WTC11 (cell line): Measurements from ENCODE around the gene GPR158. TPM values are rescaled to one million over a fixed set of nuclear protein-coding genes. Genes with fewer than 3 reads are reported as not detected.

ENCODE experiments used
- ATAC-seq: fragments of 200-7000 bp; cut with Tn5 transposase; 2 replicates; pipeline ENCODE4 v1.10.0; 2021; ENCODE audit warnings: mild to moderate bottlenecking, moderate library complexity
- CTCF ChIA-PET: fragments of 300-600 bp; sonication (Branson Sonifier 250); formaldehyde crosslinking; loops from one replicate; lab custom pipeline; 2021; ENCODE audit warnings: antibody characterized with exemption; lab: Charles Lee
- POLR2A ChIA-PET: fragments of 350-600 bp; sonication (Branson Sonifier 250); formaldehyde crosslinking; loops from one replicate; lab custom pipeline; 2021; ENCODE audit warnings: antibody characterized with exemption; lab: Charles Lee
- DNase-seq: peaks from one replicate; pipeline ENCODE4 v3.0.0; 2021; ENCODE audit warnings: low spot score
- H3K27ac Mint-ChIP-seq: 2 replicates; pipeline ENCODE4 v1.8.0; 2021; ENCODE audit warnings: mixed read lengths
- H3K27me3 Mint-ChIP-seq: 2 replicates; pipeline ENCODE4 v1.8.0; 2021; ENCODE audit warnings: low read depth, mild to moderate bottlenecking, moderate library complexity, mixed read lengths
- H3K36me3 Mint-ChIP-seq: 2 replicates; pipeline ENCODE4 v1.8.0; 2021; ENCODE audit warnings: mixed read lengths
- H3K4me1 Mint-ChIP-seq: 2 replicates; pipeline ENCODE4 v1.8.0; 2022; ENCODE audit warnings: mixed read lengths
- H3K4me3 Mint-ChIP-seq: 2 replicates; pipeline ENCODE4 v1.8.0; 2021; ENCODE audit warnings: mild to moderate bottlenecking, moderate library complexity, mixed read lengths
- H3K9me3 Mint-ChIP-seq: 2 replicates; pipeline ENCODE4 v1.8.0; 2021; ENCODE audit warnings: mixed read lengths
- ATF1 ChIP-seq: sonication (generic); formaldehyde crosslinking; IDR thresholded peaks from 2 replicates; pipeline ENCODE4 v1.8.1; 2023; ENCODE audit warnings: mild to moderate bottlenecking, moderate library complexity, missing genetic modification reagents
- CREB1 ChIP-seq: sonication (generic); formaldehyde crosslinking; IDR thresholded peaks from 2 replicates; pipeline ENCODE4 v1.8.0; 2023; ENCODE audit warnings: mild to moderate bottlenecking, missing genetic modification reagents
- CREM ChIP-seq: sonication (generic); formaldehyde crosslinking; IDR thresholded peaks from 2 replicates; pipeline ENCODE4 v1.8.1; 2022; ENCODE audit warnings: mild to moderate bottlenecking, missing genetic modification reagents, moderate library complexity
- EMX1 ChIP-seq: fragments of 250-450 bp; sonication (Bioruptor Pico); IDR thresholded peaks from 2 replicates; pipeline ENCODE4 v1.8.0; 2021; ENCODE audit warnings: mild to moderate bottlenecking
- ESRRA ChIP-seq: sonication (generic); formaldehyde crosslinking; IDR thresholded peaks from 2 replicates; pipeline ENCODE4 v1.8.1; 2022; ENCODE audit warnings: mild to moderate bottlenecking, missing genetic modification reagents, borderline replicate concordance
- GRHL2 ChIP-seq: fragments of 250-450 bp; sonication (Bioruptor Pico); IDR thresholded peaks from 2 replicates; pipeline ENCODE4 v1.8.0; 2022; ENCODE audit warnings: mild to moderate bottlenecking, moderate library complexity; ENCODE audit not compliant: insufficient replicate concordance, severe bottlenecking
- IRF2 ChIP-seq: sonication (generic); formaldehyde crosslinking; IDR thresholded peaks from 2 replicates; pipeline ENCODE4 v1.8.0; 2022; ENCODE audit warnings: low read depth, missing genetic modification reagents, borderline replicate concordance
- NR1H2 ChIP-seq: sonication (generic); formaldehyde crosslinking; IDR thresholded peaks from 2 replicates; pipeline ENCODE4 v1.9.0; 2021; ENCODE audit warnings: mild to moderate bottlenecking, moderate library complexity, missing genetic modification reagents
- NR2C2 ChIP-seq: sonication (generic); formaldehyde crosslinking; IDR thresholded peaks from 2 replicates; pipeline ENCODE4 v1.8.0; 2022; ENCODE audit warnings: mild to moderate bottlenecking, missing genetic modification reagents
- SMAD3 ChIP-seq: sonication (generic); formaldehyde crosslinking; IDR thresholded peaks from 2 replicates; pipeline ENCODE4 v1.8.0; 2022; ENCODE audit warnings: missing genetic modification reagents, mild to moderate bottlenecking, borderline replicate concordance
- ZNF416 ChIP-seq: fragments of 250-450 bp; sonication (Bioruptor Pico); IDR thresholded peaks from 2 replicates; pipeline ENCODE4 v1.9.0; 2021; ENCODE audit warnings: mild to moderate bottlenecking, inconsistent platforms
- ZNF423 ChIP-seq: fragments of 250-450 bp; sonication (Bioruptor Pico); IDR thresholded peaks from 2 replicates; pipeline ENCODE4 v2.1.2; 2022; ENCODE audit warnings: mild to moderate bottlenecking, moderate library complexity
- total RNA-seq: library from RNA; stranded (reverse); gene quantifications from 3 replicates; pipeline ENCODE4 v1.2.3, GENCODE V29; 2021
- TF ChIP-seq, protein P1 (sequence below): fragments of 250-450 bp; sonication (Bioruptor Pico); IDR thresholded peaks from 2 replicates; pipeline ENCODE4 v1.9.0; 2021; ENCODE audit warnings: moderate library complexity, mild to moderate bottlenecking, inconsistent platforms, borderline replicate concordance
- TF ChIP-seq, protein P2 (sequence below): sonication (generic); formaldehyde crosslinking; IDR thresholded peaks from 2 replicates; pipeline ENCODE4 v1.8.0; 2023; ENCODE audit warnings: missing genetic modification reagents, mild to moderate bottlenecking, borderline replicate concordance
- TF ChIP-seq, protein P3 (sequence below): sonication (generic); formaldehyde crosslinking; IDR thresholded peaks from 2 replicates; pipeline ENCODE4 v1.8.1; 2023; ENCODE audit warnings: mild to moderate bottlenecking, missing genetic modification reagents, moderate library complexity
- TF ChIP-seq, protein P4 (sequence below): fragments of 250-450 bp; sonication (Bioruptor Pico); IDR thresholded peaks from 2 replicates; pipeline ENCODE4 v1.9.0; 2021; ENCODE audit warnings: mild to moderate bottlenecking, borderline replicate concordance
- TF ChIP-seq, protein P5 (sequence below): sonication (generic); formaldehyde crosslinking; IDR thresholded peaks from 2 replicates; pipeline ENCODE4 v1.8.0; 2022; ENCODE audit warnings: mild to moderate bottlenecking, missing genetic modification reagents
- TF ChIP-seq, protein P6 (sequence below): sonication (generic); formaldehyde crosslinking; IDR thresholded peaks from 2 replicates; pipeline ENCODE4 v1.8.1; 2023; ENCODE audit warnings: mild to moderate bottlenecking, missing genetic modification reagents, borderline replicate concordance
- TF ChIP-seq, protein P7 (sequence below): sonication (generic); formaldehyde crosslinking; IDR thresholded peaks from 2 replicates; pipeline ENCODE4 v1.8.0; 2022; ENCODE audit warnings: mild to moderate bottlenecking, missing genetic modification reagents

The GPR158 gene
- total RNA-seq, 1 experiment from 2014 or later = 0.63 TPM

DNA sequence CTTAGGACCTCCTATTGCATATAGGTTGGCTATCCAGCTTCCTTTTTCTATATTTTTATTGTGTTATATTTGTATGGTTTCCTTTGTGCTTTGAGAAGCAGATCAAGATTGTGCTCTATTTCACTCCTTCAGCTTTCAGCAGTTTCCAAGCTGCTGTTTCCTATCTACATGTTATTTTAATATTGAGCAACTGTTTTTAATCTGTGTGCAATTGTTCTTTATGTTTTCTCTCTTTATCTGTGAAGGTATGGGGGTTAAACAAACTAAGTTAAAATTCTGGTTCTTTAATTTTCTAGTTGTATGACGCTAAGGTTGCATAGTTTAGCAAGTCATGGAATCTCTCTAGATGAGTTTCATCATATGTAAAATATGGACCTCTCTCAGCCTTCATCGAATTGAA lies 251.0 kb downstream of the GPR158 start:
- ATAC-seq (no peak), DNase-seq (no peak)
- TF ChIP-seq ZNF416 (CRISPR knock-in tag) (no peak), NR1H2 (CRISPR knock-in tag) (no peak), CREB1 (CRISPR knock-in tag) (no peak), CREM (CRISPR knock-in tag) (no peak), GRHL2 (no peak), ZNF423 (CRISPR knock-in tag) (no peak), IRF2 (CRISPR knock-in tag) (no peak), ESRRA (CRISPR knock-in tag) (no peak), NR2C2 (CRISPR knock-in tag) (no peak), SMAD3 (CRISPR knock-in tag) (no peak), ATF1 (CRISPR knock-in tag) (no peak), EMX1 (CRISPR knock-in tag) (no peak)
- TF ChIP-seq, protein P1, sequence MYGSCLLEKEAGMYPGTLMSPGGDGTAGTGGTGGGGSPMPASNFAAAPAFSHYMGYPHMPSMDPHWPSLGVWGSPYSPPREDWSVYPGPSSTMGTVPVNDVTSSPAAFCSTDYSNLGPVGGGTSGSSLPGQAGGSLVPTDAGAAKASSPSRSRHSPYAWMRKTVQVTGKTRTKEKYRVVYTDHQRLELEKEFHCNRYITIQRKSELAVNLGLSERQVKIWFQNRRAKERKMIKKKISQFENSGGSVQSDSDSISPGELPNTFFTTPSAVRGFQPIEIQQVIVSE = no peak
- TF ChIP-seq, protein P2, sequence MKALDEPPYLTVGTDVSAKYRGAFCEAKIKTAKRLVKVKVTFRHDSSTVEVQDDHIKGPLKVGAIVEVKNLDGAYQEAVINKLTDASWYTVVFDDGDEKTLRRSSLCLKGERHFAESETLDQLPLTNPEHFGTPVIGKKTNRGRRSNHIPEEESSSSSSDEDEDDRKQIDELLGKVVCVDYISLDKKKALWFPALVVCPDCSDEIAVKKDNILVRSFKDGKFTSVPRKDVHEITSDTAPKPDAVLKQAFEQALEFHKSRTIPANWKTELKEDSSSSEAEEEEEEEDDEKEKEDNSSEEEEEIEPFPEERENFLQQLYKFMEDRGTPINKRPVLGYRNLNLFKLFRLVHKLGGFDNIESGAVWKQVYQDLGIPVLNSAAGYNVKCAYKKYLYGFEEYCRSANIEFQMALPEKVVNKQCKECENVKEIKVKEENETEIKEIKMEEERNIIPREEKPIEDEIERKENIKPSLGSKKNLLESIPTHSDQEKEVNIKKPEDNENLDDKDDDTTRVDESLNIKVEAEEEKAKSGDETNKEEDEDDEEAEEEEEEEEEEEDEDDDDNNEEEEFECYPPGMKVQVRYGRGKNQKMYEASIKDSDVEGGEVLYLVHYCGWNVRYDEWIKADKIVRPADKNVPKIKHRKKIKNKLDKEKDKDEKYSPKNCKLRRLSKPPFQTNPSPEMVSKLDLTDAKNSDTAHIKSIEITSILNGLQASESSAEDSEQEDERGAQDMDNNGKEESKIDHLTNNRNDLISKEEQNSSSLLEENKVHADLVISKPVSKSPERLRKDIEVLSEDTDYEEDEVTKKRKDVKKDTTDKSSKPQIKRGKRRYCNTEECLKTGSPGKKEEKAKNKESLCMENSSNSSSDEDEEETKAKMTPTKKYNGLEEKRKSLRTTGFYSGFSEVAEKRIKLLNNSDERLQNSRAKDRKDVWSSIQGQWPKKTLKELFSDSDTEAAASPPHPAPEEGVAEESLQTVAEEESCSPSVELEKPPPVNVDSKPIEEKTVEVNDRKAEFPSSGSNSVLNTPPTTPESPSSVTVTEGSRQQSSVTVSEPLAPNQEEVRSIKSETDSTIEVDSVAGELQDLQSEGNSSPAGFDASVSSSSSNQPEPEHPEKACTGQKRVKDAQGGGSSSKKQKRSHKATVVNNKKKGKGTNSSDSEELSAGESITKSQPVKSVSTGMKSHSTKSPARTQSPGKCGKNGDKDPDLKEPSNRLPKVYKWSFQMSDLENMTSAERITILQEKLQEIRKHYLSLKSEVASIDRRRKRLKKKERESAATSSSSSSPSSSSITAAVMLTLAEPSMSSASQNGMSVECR = no peak
- TF ChIP-seq, protein P3, sequence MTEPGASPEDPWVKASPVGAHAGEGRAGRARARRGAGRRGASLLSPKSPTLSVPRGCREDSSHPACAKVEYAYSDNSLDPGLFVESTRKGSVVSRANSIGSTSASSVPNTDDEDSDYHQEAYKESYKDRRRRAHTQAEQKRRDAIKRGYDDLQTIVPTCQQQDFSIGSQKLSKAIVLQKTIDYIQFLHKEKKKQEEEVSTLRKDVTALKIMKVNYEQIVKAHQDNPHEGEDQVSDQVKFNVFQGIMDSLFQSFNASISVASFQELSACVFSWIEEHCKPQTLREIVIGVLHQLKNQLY (CRISPR knock-in tag) = no peak
- TF ChIP-seq, protein P4, sequence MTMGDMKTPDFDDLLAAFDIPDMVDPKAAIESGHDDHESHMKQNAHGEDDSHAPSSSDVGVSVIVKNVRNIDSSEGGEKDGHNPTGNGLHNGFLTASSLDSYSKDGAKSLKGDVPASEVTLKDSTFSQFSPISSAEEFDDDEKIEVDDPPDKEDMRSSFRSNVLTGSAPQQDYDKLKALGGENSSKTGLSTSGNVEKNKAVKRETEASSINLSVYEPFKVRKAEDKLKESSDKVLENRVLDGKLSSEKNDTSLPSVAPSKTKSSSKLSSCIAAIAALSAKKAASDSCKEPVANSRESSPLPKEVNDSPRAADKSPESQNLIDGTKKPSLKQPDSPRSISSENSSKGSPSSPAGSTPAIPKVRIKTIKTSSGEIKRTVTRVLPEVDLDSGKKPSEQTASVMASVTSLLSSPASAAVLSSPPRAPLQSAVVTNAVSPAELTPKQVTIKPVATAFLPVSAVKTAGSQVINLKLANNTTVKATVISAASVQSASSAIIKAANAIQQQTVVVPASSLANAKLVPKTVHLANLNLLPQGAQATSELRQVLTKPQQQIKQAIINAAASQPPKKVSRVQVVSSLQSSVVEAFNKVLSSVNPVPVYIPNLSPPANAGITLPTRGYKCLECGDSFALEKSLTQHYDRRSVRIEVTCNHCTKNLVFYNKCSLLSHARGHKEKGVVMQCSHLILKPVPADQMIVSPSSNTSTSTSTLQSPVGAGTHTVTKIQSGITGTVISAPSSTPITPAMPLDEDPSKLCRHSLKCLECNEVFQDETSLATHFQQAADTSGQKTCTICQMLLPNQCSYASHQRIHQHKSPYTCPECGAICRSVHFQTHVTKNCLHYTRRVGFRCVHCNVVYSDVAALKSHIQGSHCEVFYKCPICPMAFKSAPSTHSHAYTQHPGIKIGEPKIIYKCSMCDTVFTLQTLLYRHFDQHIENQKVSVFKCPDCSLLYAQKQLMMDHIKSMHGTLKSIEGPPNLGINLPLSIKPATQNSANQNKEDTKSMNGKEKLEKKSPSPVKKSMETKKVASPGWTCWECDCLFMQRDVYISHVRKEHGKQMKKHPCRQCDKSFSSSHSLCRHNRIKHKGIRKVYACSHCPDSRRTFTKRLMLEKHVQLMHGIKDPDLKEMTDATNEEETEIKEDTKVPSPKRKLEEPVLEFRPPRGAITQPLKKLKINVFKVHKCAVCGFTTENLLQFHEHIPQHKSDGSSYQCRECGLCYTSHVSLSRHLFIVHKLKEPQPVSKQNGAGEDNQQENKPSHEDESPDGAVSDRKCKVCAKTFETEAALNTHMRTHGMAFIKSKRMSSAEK = no peak
- TF ChIP-seq, protein P5, sequence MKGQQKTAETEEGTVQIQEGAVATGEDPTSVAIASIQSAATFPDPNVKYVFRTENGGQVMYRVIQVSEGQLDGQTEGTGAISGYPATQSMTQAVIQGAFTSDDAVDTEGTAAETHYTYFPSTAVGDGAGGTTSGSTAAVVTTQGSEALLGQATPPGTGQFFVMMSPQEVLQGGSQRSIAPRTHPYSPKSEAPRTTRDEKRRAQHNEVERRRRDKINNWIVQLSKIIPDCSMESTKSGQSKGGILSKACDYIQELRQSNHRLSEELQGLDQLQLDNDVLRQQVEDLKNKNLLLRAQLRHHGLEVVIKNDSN (CRISPR knock-in tag) = no peak
- TF ChIP-seq, protein P6, sequence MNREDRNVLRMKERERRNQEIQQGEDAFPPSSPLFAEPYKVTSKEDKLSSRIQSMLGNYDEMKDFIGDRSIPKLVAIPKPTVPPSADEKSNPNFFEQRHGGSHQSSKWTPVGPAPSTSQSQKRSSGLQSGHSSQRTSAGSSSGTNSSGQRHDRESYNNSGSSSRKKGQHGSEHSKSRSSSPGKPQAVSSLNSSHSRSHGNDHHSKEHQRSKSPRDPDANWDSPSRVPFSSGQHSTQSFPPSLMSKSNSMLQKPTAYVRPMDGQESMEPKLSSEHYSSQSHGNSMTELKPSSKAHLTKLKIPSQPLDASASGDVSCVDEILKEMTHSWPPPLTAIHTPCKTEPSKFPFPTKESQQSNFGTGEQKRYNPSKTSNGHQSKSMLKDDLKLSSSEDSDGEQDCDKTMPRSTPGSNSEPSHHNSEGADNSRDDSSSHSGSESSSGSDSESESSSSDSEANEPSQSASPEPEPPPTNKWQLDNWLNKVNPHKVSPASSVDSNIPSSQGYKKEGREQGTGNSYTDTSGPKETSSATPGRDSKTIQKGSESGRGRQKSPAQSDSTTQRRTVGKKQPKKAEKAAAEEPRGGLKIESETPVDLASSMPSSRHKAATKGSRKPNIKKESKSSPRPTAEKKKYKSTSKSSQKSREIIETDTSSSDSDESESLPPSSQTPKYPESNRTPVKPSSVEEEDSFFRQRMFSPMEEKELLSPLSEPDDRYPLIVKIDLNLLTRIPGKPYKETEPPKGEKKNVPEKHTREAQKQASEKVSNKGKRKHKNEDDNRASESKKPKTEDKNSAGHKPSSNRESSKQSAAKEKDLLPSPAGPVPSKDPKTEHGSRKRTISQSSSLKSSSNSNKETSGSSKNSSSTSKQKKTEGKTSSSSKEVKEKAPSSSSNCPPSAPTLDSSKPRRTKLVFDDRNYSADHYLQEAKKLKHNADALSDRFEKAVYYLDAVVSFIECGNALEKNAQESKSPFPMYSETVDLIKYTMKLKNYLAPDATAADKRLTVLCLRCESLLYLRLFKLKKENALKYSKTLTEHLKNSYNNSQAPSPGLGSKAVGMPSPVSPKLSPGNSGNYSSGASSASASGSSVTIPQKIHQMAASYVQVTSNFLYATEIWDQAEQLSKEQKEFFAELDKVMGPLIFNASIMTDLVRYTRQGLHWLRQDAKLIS = no peak
- TF ChIP-seq, protein P7, sequence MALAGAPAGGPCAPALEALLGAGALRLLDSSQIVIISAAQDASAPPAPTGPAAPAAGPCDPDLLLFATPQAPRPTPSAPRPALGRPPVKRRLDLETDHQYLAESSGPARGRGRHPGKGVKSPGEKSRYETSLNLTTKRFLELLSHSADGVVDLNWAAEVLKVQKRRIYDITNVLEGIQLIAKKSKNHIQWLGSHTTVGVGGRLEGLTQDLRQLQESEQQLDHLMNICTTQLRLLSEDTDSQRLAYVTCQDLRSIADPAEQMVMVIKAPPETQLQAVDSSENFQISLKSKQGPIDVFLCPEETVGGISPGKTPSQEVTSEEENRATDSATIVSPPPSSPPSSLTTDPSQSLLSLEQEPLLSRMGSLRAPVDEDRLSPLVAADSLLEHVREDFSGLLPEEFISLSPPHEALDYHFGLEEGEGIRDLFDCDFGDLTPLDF = no peak
- ChIA-PET CTCF (no interaction called here), POLR2A (no interaction called here)
- Mint-ChIP-seq H3K4me3 (no peak overlapping the region), H3K4me1 (no peaks in the 10 kb centered on the region), H3K27me3 (no peaks in the 10 kb centered on the region), H3K9me3 (peaks cover 31% of the 10 kb centered on the region), H3K36me3 (peaks cover 26% of the 10 kb centered on the region), H3K27ac (no peak overlapping the region)
